GM23338 (cell line): ENCODE results near the gene CHPF. TPM values are rescaled to one million over a fixed set of nuclear protein-coding genes. Genes with fewer than 3 reads are reported as not detected.

Experiments used
- ATAC-seq: fragments of 200-7000 bp; cut with Tn5 transposase; 3 replicates; pipeline ENCODE4 v1.9.1; 2020
- DNase-seq: peaks from one replicate; pipeline ENCODE4 v3.0.0-alpha.2; 2015; ENCODE audit warnings: low spot score
- H2AFZ ChIP-seq: fragments of 200-600 bp; sonication (generic); 2 replicates; pipeline ENCODE4 v1.8.0; 2016; ENCODE audit warnings: antibody characterized with exemption, mild to moderate bottlenecking, moderate library complexity
- H3F3A ChIP-seq: fragments of 200-600 bp; sonication (generic); replicated peaks from 2 replicates; pipeline ENCODE4 v1.8.0; 2017; ENCODE audit warnings: antibody characterized with exemption, mixed run types, low read depth
- H3K27ac ChIP-seq: fragments of 200-600 bp; sonication (generic); 2 replicates; pipeline ENCODE4 v1.6.1; 2016; ENCODE audit warnings: low read depth
- H3K27me3 ChIP-seq: fragments of 200-600 bp; sonication (generic); 2 replicates; pipeline ENCODE4 v1.8.0; 2016; ENCODE audit warnings: mild to moderate bottlenecking, mixed run types, moderate library complexity; ENCODE audit not compliant: insufficient read depth
- H3K36me3 ChIP-seq: fragments of 200-600 bp; sonication (generic); 2 replicates; pipeline ENCODE4 v1.8.0; 2016; ENCODE audit warnings: mild to moderate bottlenecking; ENCODE audit not compliant: insufficient read depth
- H3K4me1 ChIP-seq: fragments of 200-600 bp; sonication (generic); 2 replicates; pipeline ENCODE4 v1.8.0; 2016; ENCODE audit warnings: mild to moderate bottlenecking, moderate library complexity; ENCODE audit not compliant: insufficient read depth
- H3K4me2 ChIP-seq: fragments of 200-600 bp; sonication (generic); 2 replicates; pipeline ENCODE4 v1.7.1; 2017; ENCODE audit warnings: mixed run types
- H3K4me3 ChIP-seq: fragments of 200-600 bp; sonication (generic); 2 replicates; pipeline ENCODE4 v1.6.1; 2016; ENCODE audit warnings: mixed run types
- H3K79me2 ChIP-seq: fragments of 200-600 bp; sonication (generic); replicated peaks from 2 replicates; pipeline ENCODE4 v1.8.0; 2017; ENCODE audit warnings: mild to moderate bottlenecking; ENCODE audit not compliant: insufficient read depth
- H3K9me2 ChIP-seq: fragments of 200-600 bp; sonication (generic); 2 replicates; pipeline ENCODE4 v1.8.0; 2017; ENCODE audit not compliant: insufficient read depth
- H4K20me1 ChIP-seq: fragments of 200-600 bp; sonication (generic); replicated peaks from 2 replicates; pipeline ENCODE4 v1.8.0; 2017; ENCODE audit warnings: mild to moderate bottlenecking; ENCODE audit not compliant: insufficient read depth
- H3K27ac Mint-ChIP-seq: 2 replicates; pipeline ENCODE4 v1.8.0; 2020; ENCODE audit warnings: inconsistent platforms, mild to moderate bottlenecking, moderate library complexity, mixed read lengths
- H3K27me3 Mint-ChIP-seq: 3 replicates; pipeline ENCODE4 v1.8.0; 2022; ENCODE audit warnings: low read depth, mild to moderate bottlenecking, moderate library complexity, mixed read lengths, inconsistent platforms; ENCODE audit not compliant: insufficient read depth, poor library complexity
- H3K36me3 Mint-ChIP-seq: 3 replicates; pipeline ENCODE4 v1.8.0; 2021; ENCODE audit warnings: low read depth, mild to moderate bottlenecking, inconsistent platforms, moderate library complexity, mixed read lengths
- H3K4me1 Mint-ChIP-seq: 3 replicates; pipeline ENCODE4 v1.8.0; 2020; ENCODE audit warnings: mild to moderate bottlenecking, inconsistent platforms, mixed read lengths
- H3K4me3 Mint-ChIP-seq: 3 replicates; pipeline ENCODE4 v1.8.0; 2021; ENCODE audit warnings: moderate library complexity, mild to moderate bottlenecking, inconsistent platforms, mixed read lengths
- H3K9me3 Mint-ChIP-seq: 3 replicates; pipeline ENCODE4 v1.8.0; 2020; ENCODE audit warnings: moderate library complexity, mild to moderate bottlenecking, inconsistent platforms, mixed read lengths
- CREB1 ChIP-seq: fragments of 250-450 bp; sonication (Bioruptor Pico); IDR thresholded peaks from 2 replicates; pipeline ENCODE4 v1.5.0; 2020; ENCODE audit warnings: low read depth, mild to moderate bottlenecking, moderate library complexity
- EZH2 ChIP-seq: fragments of 200-600 bp; sonication (generic); IDR thresholded peaks from one replicate; pipeline ENCODE4 v1.8.0; 2017; ENCODE audit warnings: antibody characterized with exemption, mild to moderate bottlenecking, low read depth; ENCODE audit not compliant: unreplicated experiment
- EZH2phosphoT487 ChIP-seq: fragments of 200-600 bp; sonication (generic); IDR thresholded peaks from one replicate; pipeline ENCODE4 v1.8.1; 2018; ENCODE audit warnings: antibody characterized with exemption; ENCODE audit not compliant: unreplicated experiment
- JUNB ChIP-seq: IDR thresholded peaks from one replicate; pipeline ENCODE4 v1.6.1; 2016; ENCODE audit warnings: antibody characterized with exemption; ENCODE audit not compliant: unreplicated experiment
- NANOG ChIP-seq: IDR thresholded peaks from 2 replicates; pipeline ENCODE4 v1.6.1; 2016; ENCODE audit warnings: antibody characterized with exemption, borderline replicate concordance
- POLR2AphosphoS5 ChIP-seq: IDR thresholded peaks from 2 replicates; pipeline ENCODE4 v1.6.1; 2016; ENCODE audit warnings: antibody characterized with exemption, low read depth
- STAT1 ChIP-seq: IDR thresholded peaks from one replicate; pipeline ENCODE4 v1.6.1; 2016; ENCODE audit warnings: antibody characterized with exemption; ENCODE audit not compliant: unreplicated experiment
- ZNF114 ChIP-seq: fragments of 250-450 bp; sonication (Bioruptor Pico); IDR thresholded peaks from 2 replicates; pipeline ENCODE4 v1.5.0; 2020; ENCODE audit warnings: mild to moderate bottlenecking, moderate library complexity
- ZNF331 ChIP-seq: fragments of 250-450 bp; sonication (Bioruptor Pico); IDR thresholded peaks from 2 replicates; pipeline ENCODE4 v1.5.0; 2020; ENCODE audit warnings: low read depth, mild to moderate bottlenecking, moderate library complexity
- polyA plus RNA-seq: library from polyadenylated mRNA; unstranded; fragments of >200 nt; fragmentation: Nextera tagmentation; extraction: Ambion mirVana; gene quantifications from 2 replicates; pipeline ENCODE4 v1.2.1, GENCODE V29; 2016
- total RNA-seq: library from RNA; depleted of rRNA; stranded (reverse); fragments of >200 nt; shearing (Covaris generic); gene quantifications from 2 replicates; pipeline ENCODE4 v1.2.3, GENCODE V29; 2014
- TF ChIP-seq, protein P1 (sequence below): IDR thresholded peaks from 2 replicates; pipeline ENCODE4 v1.6.1; 2016; ENCODE audit warnings: antibody characterized with exemption
- TF ChIP-seq, protein P2 (sequence below): fragments of 250-450 bp; sonication (Bioruptor Pico); IDR thresholded peaks from 2 replicates; pipeline ENCODE4 v1.5.0; 2020; ENCODE audit warnings: mild to moderate bottlenecking, moderate library complexity
- TF ChIP-seq, protein P3 (sequence below): IDR thresholded peaks from one replicate; pipeline ENCODE4 v1.6.1; 2018; ENCODE audit warnings: antibody characterized with exemption; ENCODE audit not compliant: unreplicated experiment
- TF ChIP-seq, protein P4 (sequence below), 2 experiments: fragments of 200-600 bp in 1 of 2; sonication (generic) in 1 of 2; conservative IDR thresholded peaks; 2 replicates each; pipeline versions ENCODE4 v1.5.1 to v1.6.1; 2016 to 2017; ENCODE audit warnings: antibody characterized with exemption in 2 of 2, low read depth in 2 of 2, mild to moderate bottlenecking in 2 of 2, moderate library complexity in 1 of 2

CHPF gene
- total and polyA plus RNA-seq, 2 experiments from 2014 or later = 36.5 to 252 TPM

DNA sequence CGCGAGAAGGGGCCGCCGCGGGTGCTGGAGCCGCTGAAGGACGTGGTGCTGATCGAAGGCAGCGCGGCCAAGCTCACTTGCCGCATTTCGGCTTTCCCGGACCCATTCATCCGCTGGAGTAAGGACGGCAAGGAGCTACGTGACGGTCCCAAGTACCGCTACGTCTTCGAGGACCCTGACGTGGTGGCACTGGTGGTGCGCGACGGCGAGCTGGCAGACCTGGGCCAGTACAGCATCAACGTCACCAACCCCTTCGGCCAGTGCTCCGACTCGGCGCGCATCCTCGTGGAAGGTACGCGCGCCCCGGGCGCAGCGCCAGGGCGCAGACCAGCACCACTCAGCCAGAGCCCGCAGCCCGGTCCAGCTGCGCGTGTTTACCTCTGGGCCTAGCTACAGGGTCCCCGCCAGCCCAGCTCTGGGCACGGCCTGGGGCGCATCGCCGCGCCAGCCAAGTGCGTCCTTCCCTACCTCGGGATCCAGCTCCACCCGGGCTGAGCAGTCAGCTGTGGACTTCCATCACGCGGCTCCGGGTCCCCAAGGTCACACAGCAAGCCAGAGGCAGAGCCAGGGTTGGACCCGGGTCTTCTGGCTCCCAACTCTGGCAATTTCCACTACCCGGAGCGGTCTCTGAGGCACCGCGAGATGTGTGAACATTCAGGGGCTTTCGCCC, 46.6 kb downstream of the CHPF start:
- H3K27ac ChIP-seq = no peak overlapping the region
- peak overlapping the region; percentile 98 for H3K4me2 ChIP-seq
- ATAC-seq = peak; percentile 3
- peak; percentile 65 for DNase-seq
- H3K36me3 ChIP-seq = no peaks in the 10 kb centered on the region
- Mint-ChIP-seq H3K4me1 (peaks cover 49% of the 10 kb centered on the region), H3K27me3 (peaks cover 51% of the 10 kb centered on the region), H3K36me3 (no peaks in the 10 kb centered on the region; the same call in 1 of the 3 replicates), H3K4me3 (peak overlapping the region; percentile 84), H3K27ac (no peak overlapping the region), H3K9me3 (no peaks in the 10 kb centered on the region; the same call in 2 of the 3 replicates)
- H3K79me2 ChIP-seq = no peaks in the 10 kb centered on the region
- H4K20me1 ChIP-seq = no peaks in the 10 kb centered on the region
- peak overlapping the region; percentile 58 for H3K4me3 ChIP-seq
- peak overlapping the region; percentile 92 for H2AFZ ChIP-seq
- TF ChIP-seq, protein P1, sequence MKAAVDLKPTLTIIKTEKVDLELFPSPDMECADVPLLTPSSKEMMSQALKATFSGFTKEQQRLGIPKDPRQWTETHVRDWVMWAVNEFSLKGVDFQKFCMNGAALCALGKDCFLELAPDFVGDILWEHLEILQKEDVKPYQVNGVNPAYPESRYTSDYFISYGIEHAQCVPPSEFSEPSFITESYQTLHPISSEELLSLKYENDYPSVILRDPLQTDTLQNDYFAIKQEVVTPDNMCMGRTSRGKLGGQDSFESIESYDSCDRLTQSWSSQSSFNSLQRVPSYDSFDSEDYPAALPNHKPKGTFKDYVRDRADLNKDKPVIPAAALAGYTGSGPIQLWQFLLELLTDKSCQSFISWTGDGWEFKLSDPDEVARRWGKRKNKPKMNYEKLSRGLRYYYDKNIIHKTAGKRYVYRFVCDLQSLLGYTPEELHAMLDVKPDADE = no peak
- TF ChIP-seq EZH2 = no peak
- no peak for TF ChIP-seq POLR2AphosphoS5
- TF ChIP-seq ZNF331 (CRISPR knock-in tag) = no peak
- TF ChIP-seq NANOG = no peak
- TF ChIP-seq, protein P2, sequence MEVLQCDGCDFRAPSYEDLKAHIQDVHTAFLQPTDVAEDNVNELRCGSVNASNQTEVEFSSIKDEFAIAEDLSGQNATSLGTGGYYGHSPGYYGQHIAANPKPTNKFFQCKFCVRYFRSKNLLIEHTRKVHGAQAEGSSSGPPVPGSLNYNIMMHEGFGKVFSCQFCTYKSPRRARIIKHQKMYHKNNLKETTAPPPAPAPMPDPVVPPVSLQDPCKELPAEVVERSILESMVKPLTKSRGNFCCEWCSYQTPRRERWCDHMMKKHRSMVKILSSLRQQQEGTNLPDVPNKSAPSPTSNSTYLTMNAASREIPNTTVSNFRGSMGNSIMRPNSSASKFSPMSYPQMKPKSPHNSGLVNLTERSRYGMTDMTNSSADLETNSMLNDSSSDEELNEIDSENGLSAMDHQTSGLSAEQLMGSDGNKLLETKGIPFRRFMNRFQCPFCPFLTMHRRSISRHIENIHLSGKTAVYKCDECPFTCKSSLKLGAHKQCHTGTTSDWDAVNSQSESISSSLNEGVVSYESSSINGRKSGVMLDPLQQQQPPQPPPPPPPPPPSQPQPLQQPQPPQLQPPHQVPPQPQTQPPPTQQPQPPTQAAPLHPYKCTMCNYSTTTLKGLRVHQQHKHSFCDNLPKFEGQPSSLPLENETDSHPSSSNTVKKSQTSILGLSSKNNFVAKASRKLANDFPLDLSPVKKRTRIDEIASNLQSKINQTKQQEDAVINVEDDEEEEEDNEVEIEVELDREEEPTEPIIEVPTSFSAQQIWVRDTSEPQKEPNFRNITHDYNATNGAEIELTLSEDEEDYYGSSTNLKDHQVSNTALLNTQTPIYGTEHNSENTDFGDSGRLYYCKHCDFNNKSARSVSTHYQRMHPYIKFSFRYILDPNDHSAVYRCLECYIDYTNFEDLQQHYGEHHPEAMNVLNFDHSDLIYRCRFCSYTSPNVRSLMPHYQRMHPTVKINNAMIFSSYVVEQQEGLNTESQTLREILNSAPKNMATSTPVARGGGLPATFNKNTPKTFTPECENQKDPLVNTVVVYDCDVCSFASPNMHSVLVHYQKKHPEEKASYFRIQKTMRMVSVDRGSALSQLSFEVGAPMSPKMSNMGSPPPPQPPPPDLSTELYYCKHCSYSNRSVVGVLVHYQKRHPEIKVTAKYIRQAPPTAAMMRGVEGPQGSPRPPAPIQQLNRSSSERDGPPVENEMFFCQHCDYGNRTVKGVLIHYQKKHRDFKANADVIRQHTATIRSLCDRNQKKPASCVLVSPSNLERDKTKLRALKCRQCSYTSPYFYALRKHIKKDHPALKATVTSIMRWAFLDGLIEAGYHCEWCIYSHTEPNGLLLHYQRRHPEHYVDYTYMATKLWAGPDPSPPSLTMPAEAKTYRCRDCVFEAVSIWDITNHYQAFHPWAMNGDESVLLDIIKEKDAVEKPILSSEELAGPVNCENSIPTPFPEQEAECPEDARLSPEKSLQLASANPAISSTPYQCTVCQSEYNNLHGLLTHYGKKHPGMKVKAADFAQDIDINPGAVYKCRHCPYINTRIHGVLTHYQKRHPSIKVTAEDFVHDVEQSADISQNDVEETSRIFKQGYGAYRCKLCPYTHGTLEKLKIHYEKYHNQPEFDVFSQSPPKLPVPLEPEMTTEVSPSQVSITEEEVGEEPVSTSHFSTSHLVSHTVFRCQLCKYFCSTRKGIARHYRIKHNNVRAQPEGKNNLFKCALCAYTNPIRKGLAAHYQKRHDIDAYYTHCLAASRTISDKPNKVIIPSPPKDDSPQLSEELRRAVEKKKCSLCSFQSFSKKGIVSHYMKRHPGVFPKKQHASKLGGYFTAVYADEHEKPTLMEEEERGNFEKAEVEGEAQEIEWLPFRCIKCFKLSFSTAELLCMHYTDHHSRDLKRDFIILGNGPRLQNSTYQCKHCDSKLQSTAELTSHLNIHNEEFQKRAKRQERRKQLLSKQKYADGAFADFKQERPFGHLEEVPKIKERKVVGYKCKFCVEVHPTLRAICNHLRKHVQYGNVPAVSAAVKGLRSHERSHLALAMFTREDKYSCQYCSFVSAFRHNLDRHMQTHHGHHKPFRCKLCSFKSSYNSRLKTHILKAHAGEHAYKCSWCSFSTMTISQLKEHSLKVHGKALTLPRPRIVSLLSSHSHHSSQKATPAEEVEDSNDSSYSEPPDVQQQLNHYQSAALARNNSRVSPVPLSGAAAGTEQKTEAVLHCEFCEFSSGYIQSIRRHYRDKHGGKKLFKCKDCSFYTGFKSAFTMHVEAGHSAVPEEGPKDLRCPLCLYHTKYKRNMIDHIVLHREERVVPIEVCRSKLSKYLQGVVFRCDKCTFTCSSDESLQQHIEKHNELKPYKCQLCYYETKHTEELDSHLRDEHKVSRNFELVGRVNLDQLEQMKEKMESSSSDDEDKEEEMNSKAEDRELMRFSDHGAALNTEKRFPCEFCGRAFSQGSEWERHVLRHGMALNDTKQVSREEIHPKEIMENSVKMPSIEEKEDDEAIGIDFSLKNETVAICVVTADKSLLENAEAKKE (CRISPR knock-in tag) = no peak
- no peak for TF ChIP-seq JUNB
- no peak for TF ChIP-seq STAT1
- TF ChIP-seq, protein P3, sequence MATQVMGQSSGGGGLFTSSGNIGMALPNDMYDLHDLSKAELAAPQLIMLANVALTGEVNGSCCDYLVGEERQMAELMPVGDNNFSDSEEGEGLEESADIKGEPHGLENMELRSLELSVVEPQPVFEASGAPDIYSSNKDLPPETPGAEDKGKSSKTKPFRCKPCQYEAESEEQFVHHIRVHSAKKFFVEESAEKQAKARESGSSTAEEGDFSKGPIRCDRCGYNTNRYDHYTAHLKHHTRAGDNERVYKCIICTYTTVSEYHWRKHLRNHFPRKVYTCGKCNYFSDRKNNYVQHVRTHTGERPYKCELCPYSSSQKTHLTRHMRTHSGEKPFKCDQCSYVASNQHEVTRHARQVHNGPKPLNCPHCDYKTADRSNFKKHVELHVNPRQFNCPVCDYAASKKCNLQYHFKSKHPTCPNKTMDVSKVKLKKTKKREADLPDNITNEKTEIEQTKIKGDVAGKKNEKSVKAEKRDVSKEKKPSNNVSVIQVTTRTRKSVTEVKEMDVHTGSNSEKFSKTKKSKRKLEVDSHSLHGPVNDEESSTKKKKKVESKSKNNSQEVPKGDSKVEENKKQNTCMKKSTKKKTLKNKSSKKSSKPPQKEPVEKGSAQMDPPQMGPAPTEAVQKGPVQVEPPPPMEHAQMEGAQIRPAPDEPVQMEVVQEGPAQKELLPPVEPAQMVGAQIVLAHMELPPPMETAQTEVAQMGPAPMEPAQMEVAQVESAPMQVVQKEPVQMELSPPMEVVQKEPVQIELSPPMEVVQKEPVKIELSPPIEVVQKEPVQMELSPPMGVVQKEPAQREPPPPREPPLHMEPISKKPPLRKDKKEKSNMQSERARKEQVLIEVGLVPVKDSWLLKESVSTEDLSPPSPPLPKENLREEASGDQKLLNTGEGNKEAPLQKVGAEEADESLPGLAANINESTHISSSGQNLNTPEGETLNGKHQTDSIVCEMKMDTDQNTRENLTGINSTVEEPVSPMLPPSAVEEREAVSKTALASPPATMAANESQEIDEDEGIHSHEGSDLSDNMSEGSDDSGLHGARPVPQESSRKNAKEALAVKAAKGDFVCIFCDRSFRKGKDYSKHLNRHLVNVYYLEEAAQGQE = no peak
- no peak for TF ChIP-seq CREB1
- TF ChIP-seq ZNF114 (CRISPR knock-in tag) = no peak
- no peak for TF ChIP-seq EZH2phosphoT487
- TF ChIP-seq, protein P4, sequence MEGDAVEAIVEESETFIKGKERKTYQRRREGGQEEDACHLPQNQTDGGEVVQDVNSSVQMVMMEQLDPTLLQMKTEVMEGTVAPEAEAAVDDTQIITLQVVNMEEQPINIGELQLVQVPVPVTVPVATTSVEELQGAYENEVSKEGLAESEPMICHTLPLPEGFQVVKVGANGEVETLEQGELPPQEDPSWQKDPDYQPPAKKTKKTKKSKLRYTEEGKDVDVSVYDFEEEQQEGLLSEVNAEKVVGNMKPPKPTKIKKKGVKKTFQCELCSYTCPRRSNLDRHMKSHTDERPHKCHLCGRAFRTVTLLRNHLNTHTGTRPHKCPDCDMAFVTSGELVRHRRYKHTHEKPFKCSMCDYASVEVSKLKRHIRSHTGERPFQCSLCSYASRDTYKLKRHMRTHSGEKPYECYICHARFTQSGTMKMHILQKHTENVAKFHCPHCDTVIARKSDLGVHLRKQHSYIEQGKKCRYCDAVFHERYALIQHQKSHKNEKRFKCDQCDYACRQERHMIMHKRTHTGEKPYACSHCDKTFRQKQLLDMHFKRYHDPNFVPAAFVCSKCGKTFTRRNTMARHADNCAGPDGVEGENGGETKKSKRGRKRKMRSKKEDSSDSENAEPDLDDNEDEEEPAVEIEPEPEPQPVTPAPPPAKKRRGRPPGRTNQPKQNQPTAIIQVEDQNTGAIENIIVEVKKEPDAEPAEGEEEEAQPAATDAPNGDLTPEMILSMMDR (conservative IDR thresholded peaks at IDR 0.05; ENCODE audit: low read depth in 2 of 2) = no peak
- H3F3A ChIP-seq = peaks cover 17% of the 10 kb centered on the region
- H3K27me3 ChIP-seq = peaks cover 48% of the 10 kb centered on the region
- H3K4me1 ChIP-seq = peaks cover 36% of the 10 kb centered on the region
- no peaks in the 10 kb centered on the region for H3K9me2 ChIP-seq
